ENCODE measurements around the gene EIF3J. TPM values are rescaled to one million over a fixed set of nuclear protein-coding genes. Genes with fewer than 3 reads are reported as not detected.
"Not testable (repeated sequence)": the region's sequence is repeated elsewhere in the genome, so short reads cannot be mapped to it uniquely, and the experiment has no call there.

Gene EIF3J
- total and polyA plus RNA-seq, 2 experiments from 2014 or later, result 25.2 to 35.9 TPM

GRCh38 chr15:44541282-44541958 is 4.5 kb downstream of the EIF3J start:
- Histone ChIP-seq H3K36me3 (ENCODE audit: low read depth) (no peaks in the 10 kb centered on the region; the same call in none of the 2 replicates), H3K4me1 (ENCODE audit: insufficient read depth) (peaks cover 41% of the 10 kb centered on the region), H3K79me2 (ENCODE audit: insufficient read depth) (peaks cover 93% of the 10 kb centered on the region), H3K4me3 (peak overlapping the region; percentile 50), H2AFZ (no peak overlapping the region), H4K20me1 (ENCODE audit: insufficient read depth) (no peaks in the 10 kb centered on the region), H3K9me3 (ENCODE audit: low read depth) (no peaks in the 10 kb centered on the region), H3F3A (ENCODE audit: insufficient read depth) (peaks cover 47% of the 10 kb centered on the region), H3K27ac (peak overlapping the region; percentile 38), H3K4me2 (ENCODE audit: unreplicated experiment) (peak overlapping the region; percentile 72), H3K9ac (peak overlapping the region; percentile 16), H3K9me2 (ENCODE audit: insufficient read depth) (no peaks in the 10 kb centered on the region), H3K27me3 (replicated peaks; ENCODE audit: insufficient read depth) (no peaks in the 10 kb centered on the region)
- in situ Hi-C loops (cut with MboI), result no loop called here
- TF ChIP-seq EZH2 (IDR thresholded peaks at IDR 0.05; ENCODE audit: insufficient read depth, poor library complexity, severe bottlenecking) (no peak), EZH2phosphoT487 (IDR thresholded peaks at IDR 0.05; ENCODE audit: insufficient read depth, low read depth) (no peak)
- DNase-seq, result peak; percentile 84
- 96% methylated on average over 4 of the region's 4 CpGs for WGBS, 2 experiments (ENCODE audit: low coverage in 1 of 2, low lambda C conversion rate in 2 of 2, missing lambda C conversion rate in 2 of 2)

- Histone ChIP-seq H3K4me2 (ENCODE audit: unreplicated experiment) (peak overlapping the region; percentile 72), H3K79me2 (ENCODE audit: insufficient read depth) (peaks cover 98% of the 10 kb centered on the region), H3K9ac (0 out of 2 replicates have a peak overlapping the region, but pooled peaks have one; percentile 16), H3K9me3 (ENCODE audit: low read depth) (no peaks in the 10 kb centered on the region), H3K4me3 (peak overlapping the region; percentile 50), H3K4me1 (ENCODE audit: insufficient read depth) (peaks cover 46% of the 10 kb centered on the region), H3F3A (ENCODE audit: insufficient read depth) (peaks cover 52% of the 10 kb centered on the region), H4K20me1 (ENCODE audit: insufficient read depth) (no peaks in the 10 kb centered on the region), H3K36me3 (ENCODE audit: low read depth) (no peaks in the 10 kb centered on the region; the same call in none of the 2 replicates), H3K27ac (0 out of 2 replicates have a peak overlapping the region, but pooled peaks have one; percentile 38), H3K27me3 (replicated peaks; ENCODE audit: insufficient read depth) (no peaks in the 10 kb centered on the region), H3K9me2 (ENCODE audit: insufficient read depth) (no peaks in the 10 kb centered on the region), H2AFZ (no peak overlapping the region)
- in situ Hi-C loops (cut with MboI), result no loop called here
- no peak for DNase-seq
- TF ChIP-seq EZH2phosphoT487 (IDR thresholded peaks at IDR 0.05; ENCODE audit: insufficient read depth, low read depth) (no peak), EZH2 (IDR thresholded peaks at IDR 0.05; ENCODE audit: insufficient read depth, poor library complexity, severe bottlenecking) (no peak)
These were observed 5.6 kb downstream of the EIF3J start for GRCh38 chr15:44542596-44542995.

GRCh38 chr15:44544745-44545144 is 7.8 kb downstream of the EIF3J start:
- H4K20me1 ChIP-seq (ENCODE audit: insufficient read depth); H3K36me3 ChIP-seq (ENCODE audit: low read depth); H2AFZ ChIP-seq; H3K9me3 ChIP-seq (ENCODE audit: low read depth); H3K9ac ChIP-seq; in situ Hi-C loops (cut with MboI); H3K27me3 ChIP-seq (replicated peaks; ENCODE audit: insufficient read depth); DNase-seq; H3K9me2 ChIP-seq (ENCODE audit: insufficient read depth); H3K4me2 ChIP-seq (ENCODE audit: unreplicated experiment); H3K4me3 ChIP-seq; H3K27ac ChIP-seq: not testable (repeated sequence)
- H3F3A ChIP-seq (ENCODE audit: insufficient read depth), result peaks cover 42% of the 10 kb centered on the region
- 96 to 98% methylated on average over 5 of the region's 5 CpGs for WGBS, 2 experiments (ENCODE audit: low coverage in 1 of 2, low lambda C conversion rate in 2 of 2, missing lambda C conversion rate in 2 of 2)
- H3K4me1 ChIP-seq (ENCODE audit: insufficient read depth), result peaks cover 37% of the 10 kb centered on the region
- H3K79me2 ChIP-seq (ENCODE audit: insufficient read depth), result peaks cover 98% of the 10 kb centered on the region

GRCh38 chr15:44545913-44546802 is 9.2 kb downstream of the EIF3J start:
- Histone ChIP-seq H2AFZ (no peak overlapping the region), H3K79me2 (ENCODE audit: insufficient read depth) (peaks cover 100% of the 10 kb centered on the region), H3K9me3 (ENCODE audit: low read depth) (no peaks in the 10 kb centered on the region), H3F3A (ENCODE audit: insufficient read depth) (peaks cover 33% of the 10 kb centered on the region), H3K4me2 (ENCODE audit: unreplicated experiment) (peak overlapping the region; percentile 70), H3K27me3 (replicated peaks; ENCODE audit: insufficient read depth) (no peaks in the 10 kb centered on the region), H3K36me3 (ENCODE audit: low read depth) (peaks cover 3% of the 10 kb centered on the region), H3K27ac (peak overlapping the region; percentile 58), H3K4me1 (ENCODE audit: insufficient read depth) (peaks cover 31% of the 10 kb centered on the region), H3K4me3 (peak overlapping the region; percentile 3; the same call in 1 of the 2 replicates), H3K9ac (peak overlapping the region; percentile 36; the same call in 1 of the 2 replicates), H3K9me2 (ENCODE audit: insufficient read depth) (no peaks in the 10 kb centered on the region), H4K20me1 (ENCODE audit: insufficient read depth) (no peaks in the 10 kb centered on the region)
- WGBS, 2 experiments (ENCODE audit: low coverage in 1 of 2, low lambda C conversion rate in 2 of 2, missing lambda C conversion rate in 2 of 2), result 50% methylated on average over 5 of the region's 5 CpGs
- no peak for TF ChIP-seq EZH2phosphoT487 (IDR thresholded peaks at IDR 0.05; ENCODE audit: insufficient read depth, low read depth)
- TF ChIP-seq EZH2 (IDR thresholded peaks at IDR 0.05; ENCODE audit: insufficient read depth, poor library complexity, severe bottlenecking), result no peak
- DNase-seq, result peak; percentile 82
- in situ Hi-C loops (cut with MboI), result no loop called here

- H4K20me1 ChIP-seq (ENCODE audit: insufficient read depth); H3K9me2 ChIP-seq (ENCODE audit: insufficient read depth); H3K4me2 ChIP-seq (ENCODE audit: unreplicated experiment); H3K27ac ChIP-seq; in situ Hi-C loops (cut with MboI); H3K9me3 ChIP-seq (ENCODE audit: low read depth); H3K4me3 ChIP-seq; H3K27me3 ChIP-seq (replicated peaks; ENCODE audit: insufficient read depth); H2AFZ ChIP-seq; H3K9ac ChIP-seq; DNase-seq: not testable (repeated sequence)
- H3K79me2 ChIP-seq (ENCODE audit: insufficient read depth), result peaks cover 100% of the 10 kb centered on the region
- peaks cover 29% of the 10 kb centered on the region for H3K36me3 ChIP-seq (ENCODE audit: low read depth)
- peaks cover 12% of the 10 kb centered on the region for H3K4me1 ChIP-seq (ENCODE audit: insufficient read depth)
- WGBS, 2 experiments (ENCODE audit: low coverage in 1 of 2, low lambda C conversion rate in 2 of 2, missing lambda C conversion rate in 2 of 2), result 96 to 98% methylated on average over 9 of the region's 9 CpGs
- H3F3A ChIP-seq (ENCODE audit: insufficient read depth), result peaks cover 18% of the 10 kb centered on the region
These were observed 12.2 kb downstream of the EIF3J start for GRCh38 chr15:44549152-44549551.

Data from GM23248 (cell line).